Activated CD8-positive, alpha-beta T cell treated with anti-CD3 and anti-CD28 coated beads for 36 hours (primary cell): ENCODE measurements around the gene CFAP54. TPM values are rescaled to one million over a fixed set of nuclear protein-coding genes. Genes with fewer than 3 reads are reported as not detected.
"Not testable (repeated sequence)": the region's sequence is repeated elsewhere in the genome, so short reads cannot be mapped to it uniquely, and the experiment has no call there.

Experiments
- ATAC-seq: fragments of 200-7000 bp; cut with Tn5 transposase; one replicate; pipeline ENCODE4 v1.10.0; 2021; ENCODE audit warnings: mild to moderate bottlenecking, moderate library complexity
- CTCF ChIA-PET: fragments of 350-600 bp; sonication (Branson Sonifier 250); formaldehyde crosslinking; loops from one replicate; lab custom pipeline; 2021; ENCODE audit warnings: antibody characterized with exemption; lab: Charles Lee
- POLR2A ChIA-PET: fragments of 350-600 bp; sonication (Branson Sonifier 250); formaldehyde crosslinking; loops from one replicate; lab custom pipeline; 2021; ENCODE audit warnings: antibody characterized with exemption; lab: Charles Lee
- DNase-seq: peaks from one replicate; pipeline ENCODE4 v3.0.0-alpha.2; 2020
- H3K27ac Mint-ChIP-seq: one replicate; pipeline ENCODE4 v1.8.0; 2021; ENCODE audit warnings: mild to moderate bottlenecking, mixed read lengths
- H3K27me3 Mint-ChIP-seq: one replicate; pipeline ENCODE4 v1.8.0; 2021; ENCODE audit warnings: mixed read lengths
- H3K36me3 Mint-ChIP-seq: one replicate; pipeline ENCODE4 v1.8.0; 2021; ENCODE audit warnings: low read depth, mixed read lengths
- H3K4me1 Mint-ChIP-seq: one replicate; pipeline ENCODE4 v1.8.0; 2021; ENCODE audit warnings: low read depth, mixed read lengths
- H3K4me3 Mint-ChIP-seq: one replicate; pipeline ENCODE4 v1.8.0; 2021; ENCODE audit warnings: mild to moderate bottlenecking, moderate library complexity, mixed read lengths
- H3K9me3 Mint-ChIP-seq: one replicate; pipeline ENCODE4 v1.8.0; 2021; ENCODE audit warnings: mixed read lengths
- CTCF ChIP-seq: fragments of 200-600 bp; IDR thresholded peaks from one replicate; pipeline ENCODE4 v1.8.0; 2022; ENCODE audit warnings: antibody characterized with exemption, mild to moderate bottlenecking
- intact Hi-C: fragments of 100-400 bp; cut with micrococcal nuclease; formaldehyde crosslinking; loops from one replicate; pipeline ENCODE4 v1.10.0; 2022
- total RNA-seq, 2 experiments: library from RNA; stranded (reverse); gene quantifications; one replicate each; pipeline ENCODE4 v1.2.3, GENCODE V29; 2021

The CFAP54 gene
- total RNA-seq, 2 experiments from 2014 or later = 0.38 to 0.45 TPM

GRCh38 chr12:96486751-96487613 is 2.4 kb upstream of the CFAP54 start:
- CTCF ChIA-PET = interaction anchor here (0.8 to 1.7 kb wide), 7 partner anchors 9 to 272 kb away, joined by 3 to 10 read pairs (median 4); no protein-coding TSS in a partner anchor
- no peak for ATAC-seq
- Mint-ChIP-seq H3K27ac (no peak overlapping the region), H3K4me1 (peaks cover 29% of the 10 kb centered on the region), H3K4me3 (no peak overlapping the region), H3K9me3 (no peaks in the 10 kb centered on the region), H3K27me3 (no peaks in the 10 kb centered on the region), H3K36me3 (no peaks in the 10 kb centered on the region)
- intact Hi-C loops = loop anchor here (5.0 kb wide), 1 partner anchor 85 kb away; the partner anchor contains the start of gene CDK17
- POLR2A ChIA-PET = no interaction called here
- DNase-seq = no peak
- TF ChIP-seq CTCF = no peak

GRCh38 chr12:96487634-96488033 is 1.7 kb upstream of the CFAP54 start:
- CTCF ChIA-PET = interaction anchor here (1.2 to 1.7 kb wide), 5 partner anchors 15 to 272 kb away, joined by 3 to 10 read pairs (median 4); no protein-coding TSS in a partner anchor
- Mint-ChIP-seq H3K27me3 (no peaks in the 10 kb centered on the region), H3K4me1 (peaks cover 29% of the 10 kb centered on the region), H3K36me3 (no peaks in the 10 kb centered on the region), H3K9me3 (no peaks in the 10 kb centered on the region), H3K27ac (no peak overlapping the region), H3K4me3 (no peak overlapping the region)
- POLR2A ChIA-PET = no interaction called here
- TF ChIP-seq CTCF = no peak
- intact Hi-C loops = loop anchor here (5.0 kb wide), 1 partner anchor 85 kb away; the partner anchor contains the start of gene CDK17
- no peak for ATAC-seq
- no peak for DNase-seq

GRCh38 chr12:96493106-96493505 is 3.7 kb downstream of the CFAP54 start:
- intact Hi-C loops = no loop called here
- no peaks in the 10 kb centered on the region for H3K27me3 Mint-ChIP-seq
- ATAC-seq (no peak), DNase-seq (no peak)
- peaks cover 13% of the 10 kb centered on the region for H3K4me1 Mint-ChIP-seq
- H3K36me3 Mint-ChIP-seq = no peaks in the 10 kb centered on the region
- no peak overlapping the region for H3K27ac Mint-ChIP-seq
- POLR2A ChIA-PET = no interaction called here
- no peak overlapping the region for H3K4me3 Mint-ChIP-seq
- no peak for TF ChIP-seq CTCF
- CTCF ChIA-PET = interaction anchor here (0.6 to 0.7 kb wide), 2 partner anchors 24 to 33 kb away, joined by 3 read pairs; no protein-coding TSS in a partner anchor
- no peaks in the 10 kb centered on the region for H3K9me3 Mint-ChIP-seq

- H3K27me3 Mint-ChIP-seq, DNase-seq, ATAC-seq, H3K9me3 Mint-ChIP-seq, POLR2A ChIA-PET, H3K4me3 Mint-ChIP-seq, CTCF ChIA-PET, H3K4me1 Mint-ChIP-seq, H3K36me3 Mint-ChIP-seq, intact Hi-C loops, H3K27ac Mint-ChIP-seq: not testable (repeated sequence)
These were observed 4.8 kb downstream of the CFAP54 start for GRCh38 chr12:96494154-96494553.

- intact Hi-C loops = no loop called here
- Mint-ChIP-seq H3K9me3 (peaks cover 1% of the 10 kb centered on the region), H3K4me1 (peaks cover 8% of the 10 kb centered on the region), H3K27me3 (no peaks in the 10 kb centered on the region), H3K27ac (no peak overlapping the region), H3K36me3 (no peaks in the 10 kb centered on the region), H3K4me3 (no peak overlapping the region)
- no peak for DNase-seq
- POLR2A ChIA-PET = no interaction called here
- ATAC-seq = no peak
- TF ChIP-seq CTCF = no peak
- CTCF ChIA-PET = interaction anchor here (0.6 to 1.3 kb wide), 4 partner anchors 8 to 540 kb away, joined by 3 read pairs; no protein-coding TSS in a partner anchor
These were observed 5.8 kb downstream of the CFAP54 start for GRCh38 chr12:96495155-96495554.
